NCI-H2171 treated with DMSO at 0.1 percent for 48 hours (cell line): ENCODE data around the gene GAL.
"Not testable (repeated sequence)": the region's sequence is repeated elsewhere in the genome, so short reads cannot be mapped to it uniquely, and the experiment has no call there.

Experiments used
- DNase-seq: peaks from one replicate; lab custom pipeline; 2025; lab: John Stamatoyannopoulos, UW

Gene GAL, protein sequence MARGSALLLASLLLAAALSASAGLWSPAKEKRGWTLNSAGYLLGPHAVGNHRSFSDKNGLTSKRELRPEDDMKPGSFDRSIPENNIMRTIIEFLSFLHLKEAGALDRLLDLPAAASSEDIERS

DNA sequence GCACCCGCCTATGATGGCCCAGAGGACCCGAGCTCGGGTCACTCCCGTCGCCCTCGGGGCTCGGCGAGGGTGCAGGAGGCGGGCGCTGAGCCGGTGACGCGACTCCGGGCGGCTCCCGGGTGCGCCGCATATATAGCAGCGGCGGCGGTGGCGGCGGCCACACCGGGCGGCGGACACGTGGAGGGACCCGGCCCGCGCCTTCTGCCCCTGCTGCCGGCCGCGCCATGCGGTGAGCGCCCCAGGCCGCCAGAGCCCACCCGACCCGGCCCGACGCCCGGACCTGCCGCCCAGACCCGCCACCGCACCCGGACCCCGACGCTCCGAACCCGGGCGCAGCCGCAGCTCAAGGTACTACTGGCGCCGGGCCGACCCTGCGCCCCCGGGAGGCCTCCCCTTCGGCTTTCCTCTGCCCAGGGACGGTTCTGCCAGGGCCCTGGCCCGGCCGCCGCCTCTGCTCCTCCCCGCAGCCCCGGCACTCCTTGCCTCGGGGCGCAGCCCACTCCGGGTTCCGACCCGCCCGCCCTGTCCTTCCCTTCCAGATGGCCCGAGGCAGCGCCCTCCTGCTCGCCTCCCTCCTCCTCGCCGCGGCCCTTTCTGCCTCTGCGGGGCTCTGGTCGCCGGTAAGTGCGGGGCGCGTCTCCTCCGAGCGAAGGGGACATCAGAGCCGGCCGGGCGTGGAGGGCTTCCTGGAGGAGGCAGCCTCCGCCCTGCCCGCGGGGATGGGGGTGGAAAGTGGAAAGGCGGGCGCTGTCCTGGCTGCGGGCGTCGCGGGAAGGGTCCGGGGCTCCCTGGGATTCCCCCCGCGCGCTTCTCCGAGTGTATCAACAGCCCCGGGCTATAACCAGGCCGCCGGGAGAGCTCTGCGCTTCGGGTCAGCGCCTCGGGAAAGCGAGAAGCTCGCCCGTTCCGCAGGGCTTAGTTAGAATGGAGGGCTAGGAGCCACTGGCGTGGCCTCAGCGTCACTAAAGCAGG, at the start of gene GAL:
TSS of gene GAL (plus strand) at position 160 of the 972 bp plus-strand sequence. CDS start at position 540, 380 bp downstream.
- no peak for DNase-seq

DNA sequence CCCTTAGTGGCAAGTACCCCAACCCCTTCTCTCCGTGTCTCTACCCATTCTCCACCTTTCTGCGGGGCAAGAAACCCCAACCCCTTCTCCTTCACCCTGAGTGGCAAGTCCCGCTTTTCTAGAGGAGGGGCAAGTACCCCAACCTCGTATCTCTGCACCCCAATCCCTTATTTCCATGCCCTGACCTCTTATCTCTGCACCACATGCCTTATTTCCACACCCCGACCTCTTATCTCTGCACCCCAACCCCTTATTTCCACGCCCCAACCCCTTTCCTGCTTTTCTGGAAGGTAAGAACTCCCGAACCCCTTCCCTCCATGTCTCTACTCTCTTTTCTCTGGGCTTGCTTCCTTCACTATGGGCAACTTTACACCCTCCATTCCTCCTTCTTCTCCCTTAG, 49.7 kb upstream of the GAL start:
- DNase-seq = not testable (repeated sequence)

DNA sequence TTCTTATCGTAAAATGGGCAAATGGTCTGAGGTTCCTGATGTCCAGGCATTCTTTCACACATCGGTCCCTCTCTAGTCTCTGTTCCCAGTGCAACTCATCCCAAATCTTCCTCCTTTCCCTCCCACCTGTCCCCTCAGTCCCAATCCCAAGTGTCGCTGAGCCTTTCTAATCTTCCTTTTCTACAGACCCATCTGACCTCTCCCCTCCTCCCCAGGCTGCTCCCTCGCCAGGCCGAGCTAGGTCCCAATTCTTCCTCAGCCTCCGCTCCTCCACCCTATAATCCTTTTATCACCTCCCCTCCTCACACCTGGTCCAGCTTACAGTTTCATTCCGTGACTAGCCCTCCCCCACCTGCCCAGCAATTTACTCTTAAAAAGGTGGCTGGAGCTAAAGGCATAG, 49.2 kb upstream of the GAL start:
- not testable (repeated sequence) for DNase-seq

DNA sequence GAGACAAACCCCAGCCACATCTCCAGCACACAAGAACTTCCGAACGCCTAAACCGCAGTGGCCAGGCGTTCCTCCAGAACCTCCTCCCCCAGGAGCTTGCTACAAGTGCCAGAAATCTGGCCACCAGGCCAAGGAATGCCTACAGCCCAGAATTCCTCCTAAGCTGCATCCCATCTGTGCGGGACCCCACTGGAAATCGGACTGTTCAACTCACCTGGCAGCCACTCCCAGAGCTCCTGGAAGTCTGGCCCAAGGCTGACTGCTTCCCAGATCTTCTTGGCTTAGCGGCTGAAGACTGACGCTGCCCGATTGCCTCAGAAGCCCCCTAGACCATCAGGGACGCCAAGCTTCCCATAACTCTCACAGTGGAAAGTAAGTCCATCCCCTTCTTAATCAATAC, 48.5 kb upstream of the GAL start:
- not testable (repeated sequence) for DNase-seq

DNA sequence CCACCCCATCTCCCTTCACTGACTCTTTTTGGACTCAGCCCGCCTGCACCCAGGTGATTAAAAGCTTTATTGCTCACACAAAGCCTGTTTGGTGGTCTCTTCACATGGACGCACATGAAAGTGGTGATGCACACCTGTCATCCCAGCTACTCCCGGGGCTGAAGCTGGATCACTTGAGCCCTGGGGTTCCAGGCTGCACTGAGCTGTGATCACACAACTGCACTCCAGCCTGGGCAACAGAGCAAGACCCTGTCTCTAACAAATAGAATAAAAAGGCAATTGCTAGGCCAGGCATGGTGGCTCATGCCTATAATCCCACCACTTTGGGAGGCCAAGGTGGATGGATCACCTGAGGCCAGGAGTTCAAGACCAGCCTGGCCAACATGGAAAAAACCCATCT, 45.0 kb upstream of the GAL start:
- DNase-seq = not testable (repeated sequence)

DNA sequence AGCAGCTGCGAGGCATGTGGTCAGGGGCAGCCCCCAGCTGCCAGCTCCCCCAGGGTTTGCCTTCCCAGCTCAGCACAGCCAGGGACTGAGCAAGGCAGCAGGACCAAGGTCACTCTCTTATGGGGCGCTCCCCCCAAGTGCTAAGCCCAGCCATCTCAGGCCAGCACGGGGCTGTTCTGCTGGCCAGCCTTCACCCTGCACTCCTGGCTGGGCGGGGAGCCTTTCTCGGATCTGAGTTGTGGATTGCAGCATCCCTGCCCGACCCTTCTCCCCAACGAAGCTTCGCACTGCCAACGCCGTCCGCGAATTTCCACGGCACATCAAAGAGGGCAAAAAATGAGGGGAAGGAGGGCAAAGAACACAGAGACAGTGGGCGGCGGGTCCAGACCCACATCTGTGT, 42.5 kb upstream of the GAL start:
- DNase-seq = no peak

DNA sequence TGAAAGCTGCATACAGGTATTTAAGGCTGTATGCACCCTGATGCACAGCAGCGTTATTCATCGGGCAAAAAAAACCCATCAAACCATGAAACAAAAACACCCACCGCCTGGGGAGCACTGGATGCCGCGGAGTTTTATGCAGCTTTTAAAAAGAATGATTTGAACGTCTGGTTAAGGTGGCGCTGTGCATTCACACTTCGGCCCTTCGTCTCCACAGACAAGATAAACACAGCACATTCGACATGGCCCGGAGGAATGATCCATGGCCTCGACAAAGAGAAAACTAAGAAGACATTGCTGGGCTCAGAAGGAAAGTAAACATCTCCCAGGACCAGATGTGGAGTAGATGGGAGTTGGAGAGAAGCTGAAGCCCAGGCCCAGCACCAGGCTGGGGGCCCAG, 40.8 kb upstream of the GAL start:
- DNase-seq = no peak

DNA sequence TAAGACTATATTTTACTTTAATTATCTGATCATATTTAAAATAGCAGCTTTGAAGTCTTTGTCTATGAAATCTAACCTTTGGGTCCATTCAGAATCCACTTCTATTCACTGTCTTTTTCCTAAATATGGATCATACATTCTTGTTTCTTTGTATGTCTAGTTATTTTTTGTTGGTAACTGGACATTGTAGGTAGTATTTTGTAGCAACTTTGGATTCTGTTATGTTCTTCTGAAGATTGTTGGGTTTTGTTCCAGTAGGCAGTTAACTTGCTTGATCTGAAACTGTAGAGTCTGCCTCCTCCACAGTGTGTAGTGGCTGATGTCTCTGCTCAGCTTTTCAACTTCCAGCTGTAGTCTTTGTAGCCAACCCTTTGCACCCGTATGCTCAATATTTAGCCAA, 37.5 kb upstream of the GAL start:
- no peak for DNase-seq

DNA sequence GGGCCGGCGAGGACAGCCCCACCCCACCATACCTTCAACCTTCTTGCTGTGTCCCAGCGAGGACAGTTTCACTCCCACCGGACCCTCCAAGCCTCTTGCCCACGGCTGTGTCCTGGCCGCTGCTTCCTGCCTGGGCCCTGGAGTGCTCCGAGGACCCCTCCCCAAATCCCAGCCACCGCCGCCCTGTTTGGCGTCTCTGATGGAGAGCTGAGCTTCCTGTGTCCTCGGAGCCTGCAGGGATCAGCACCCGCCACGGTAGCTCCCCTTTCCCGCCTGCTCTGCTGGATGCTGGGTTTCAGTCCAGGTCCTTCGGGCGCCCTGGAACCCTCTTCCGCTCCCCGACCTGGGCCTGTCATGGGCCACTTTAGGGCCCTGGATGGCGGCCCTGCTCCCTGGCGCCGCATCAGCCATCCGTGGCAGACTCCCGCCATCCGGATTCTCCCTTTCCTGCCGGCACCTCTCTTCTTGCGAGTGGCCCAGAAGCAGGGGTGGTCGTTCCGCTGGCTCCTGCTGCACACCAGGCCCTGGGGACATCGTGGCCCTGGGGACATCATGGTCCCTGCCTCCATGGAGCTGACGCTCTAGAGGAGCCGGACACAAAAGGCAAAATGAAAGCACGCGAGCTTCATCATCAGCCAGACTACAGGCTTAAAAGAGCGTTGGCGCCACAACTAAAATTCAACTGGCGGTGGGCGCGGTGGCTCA, 34.3 kb upstream of the GAL start:
- DNase-seq = no peak

DNA sequence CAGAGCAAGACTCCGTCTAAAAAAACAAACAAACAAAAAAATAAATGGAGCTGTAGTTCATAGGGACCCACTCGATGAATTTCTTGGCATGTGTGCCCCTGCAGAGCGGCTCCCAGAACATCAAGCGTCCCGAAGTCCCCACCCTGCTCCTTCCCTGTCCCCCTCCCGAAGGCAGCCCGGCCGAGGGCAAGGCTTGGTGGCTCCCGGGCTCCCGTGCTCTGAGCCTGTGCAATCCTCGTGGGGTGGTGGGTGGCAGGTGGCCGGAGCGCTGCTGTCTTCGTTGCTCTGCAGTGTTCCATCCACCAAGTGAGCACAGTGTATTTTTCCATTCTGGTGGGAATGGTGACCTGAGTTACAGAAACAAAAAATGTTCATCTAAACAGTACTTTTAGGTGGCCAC, 33.5 kb upstream of the GAL start:
- DNase-seq = no peak

DNA sequence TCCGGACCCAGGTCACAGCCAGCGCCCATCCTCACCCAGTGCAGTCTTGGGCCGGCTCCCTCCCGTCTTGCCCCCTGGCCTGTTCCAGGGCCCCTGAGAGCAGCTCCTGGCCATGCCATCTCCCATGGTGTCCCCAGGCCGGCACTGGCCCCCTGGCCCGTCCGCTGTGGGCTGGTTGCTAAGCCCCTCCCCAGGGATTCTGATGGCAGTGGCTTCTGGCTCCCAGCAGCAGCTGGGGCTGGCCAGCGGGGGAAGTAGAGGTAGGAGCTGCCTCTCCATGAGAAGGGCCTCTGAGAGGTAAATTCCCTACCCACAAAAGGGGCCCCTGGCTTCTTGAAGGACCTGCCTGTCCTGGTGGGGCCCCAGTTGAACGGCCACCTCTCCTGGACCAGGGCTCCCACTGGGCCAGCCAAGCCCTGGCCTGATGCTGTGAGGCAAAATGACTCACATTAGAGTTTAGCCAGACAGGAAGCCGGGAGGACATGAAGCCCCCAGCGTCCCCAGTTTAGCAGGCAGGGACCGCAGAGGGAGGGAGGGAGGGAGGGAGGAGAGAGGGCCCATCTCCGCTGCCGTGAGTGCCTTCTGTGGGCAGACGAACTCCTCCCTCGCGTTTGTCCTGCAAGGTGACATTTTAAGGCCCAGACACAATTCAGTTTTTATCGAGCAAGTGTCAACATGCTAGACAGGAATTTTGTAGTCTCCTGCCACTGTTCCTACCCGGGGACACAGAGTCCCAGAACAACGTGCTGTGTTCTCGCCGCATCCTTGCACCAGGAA, 32.9 kb upstream of the GAL start:
- no peak for DNase-seq

DNA sequence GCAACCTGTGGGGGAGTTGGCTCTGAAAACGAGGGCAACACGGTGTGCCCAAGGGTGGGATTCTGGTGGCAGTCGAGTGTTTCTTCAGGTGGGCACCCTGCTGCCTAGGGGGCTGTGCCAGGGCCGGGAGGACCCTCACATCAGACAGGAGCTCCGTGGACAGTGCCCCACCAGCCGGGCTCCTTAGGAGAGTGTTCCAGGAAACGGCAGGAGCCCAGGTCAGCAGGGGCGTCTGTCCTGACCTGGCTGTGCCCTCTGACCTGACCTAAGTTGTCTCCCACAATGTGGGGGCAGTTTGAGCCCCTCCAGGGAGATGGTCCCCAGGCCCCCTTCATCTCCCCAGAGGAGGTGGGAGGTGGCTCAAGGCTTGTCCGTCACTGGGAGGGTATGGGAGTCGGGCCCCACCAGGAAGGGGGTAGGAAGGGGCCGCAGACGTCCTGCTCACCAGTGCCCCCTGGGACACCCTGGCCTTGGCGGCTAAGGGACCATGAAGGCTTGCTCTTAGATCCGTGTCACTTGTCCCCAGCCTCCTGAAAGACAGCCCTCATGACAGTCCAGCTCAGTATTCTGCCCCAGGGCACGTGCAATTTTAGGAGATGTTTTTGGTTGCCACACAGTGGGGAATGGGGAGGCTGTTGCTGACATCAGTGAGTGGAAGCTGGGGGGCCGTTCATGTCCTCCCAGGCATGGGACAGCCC, 32.2 kb upstream of the GAL start:
- no peak for DNase-seq

DNA sequence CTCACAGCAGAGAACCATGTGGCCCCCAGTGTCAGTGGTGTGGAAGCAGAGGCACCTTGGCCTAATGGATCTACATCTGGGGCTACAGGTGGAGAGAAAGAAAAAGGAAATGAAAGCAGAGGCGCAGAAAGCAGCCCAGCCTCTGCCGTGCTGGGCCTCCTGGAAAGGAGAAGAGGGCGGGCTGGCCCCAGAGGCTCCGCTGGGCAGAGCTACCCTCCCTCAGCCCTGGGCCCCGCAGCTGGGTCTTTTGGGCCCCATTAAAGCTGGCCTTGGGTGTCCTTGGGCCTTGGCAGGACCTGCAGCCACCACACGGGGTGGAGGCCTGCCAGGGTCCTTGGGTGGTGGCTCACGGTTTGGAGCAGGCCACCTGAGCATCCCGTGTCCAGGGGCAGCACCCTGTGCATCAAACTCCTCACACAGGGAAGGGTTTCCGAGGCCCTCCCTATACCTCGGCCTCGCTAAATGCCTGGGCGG, 31.6 kb upstream of the GAL start:
- DNase-seq = no peak

DNA sequence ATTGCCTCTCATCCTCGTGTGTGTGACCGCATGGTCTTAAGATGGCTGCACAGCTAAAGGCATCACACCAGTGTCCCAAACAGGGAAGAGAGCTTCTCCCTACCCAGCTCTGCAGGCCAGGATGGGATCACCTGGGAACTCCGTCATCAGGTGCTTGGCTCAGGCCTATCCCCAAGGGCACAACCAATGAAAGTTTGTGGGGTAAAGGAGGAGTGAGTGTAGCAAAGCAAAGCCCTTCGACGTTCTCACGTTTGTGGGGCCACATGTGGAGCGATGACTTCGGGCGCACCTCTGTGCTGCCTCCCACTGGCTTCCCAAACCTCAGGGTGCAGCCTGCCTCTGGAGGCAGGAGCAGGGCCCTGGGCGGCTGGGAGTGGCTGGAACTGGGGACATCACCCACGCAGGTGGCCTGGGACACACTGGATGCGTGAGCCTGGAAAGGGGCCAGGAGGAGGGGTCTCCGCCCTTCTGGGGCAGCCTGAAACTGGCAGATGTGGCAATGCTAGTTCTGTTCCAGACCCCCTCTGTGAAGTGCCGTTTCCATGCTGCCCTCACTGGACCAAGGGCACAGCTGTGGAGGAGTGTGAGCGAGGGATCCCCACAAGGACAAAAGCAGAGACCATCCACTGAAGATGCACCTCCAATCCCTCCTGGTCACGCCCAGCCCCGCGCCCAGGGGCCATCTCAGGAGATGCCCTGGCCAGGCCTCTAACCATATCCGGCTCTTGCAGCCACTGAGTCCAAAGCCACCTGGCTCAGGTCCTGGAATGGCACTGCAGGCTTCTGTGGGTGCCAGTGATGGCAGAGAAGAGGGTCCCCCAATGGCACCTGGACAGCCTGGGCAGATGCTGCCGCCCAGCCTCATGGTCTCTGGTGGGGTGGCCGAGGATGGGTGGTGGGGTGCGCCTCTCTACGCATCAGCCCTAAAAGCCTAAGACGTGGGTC, 30.6 kb upstream of the GAL start:
- no peak for DNase-seq

DNA sequence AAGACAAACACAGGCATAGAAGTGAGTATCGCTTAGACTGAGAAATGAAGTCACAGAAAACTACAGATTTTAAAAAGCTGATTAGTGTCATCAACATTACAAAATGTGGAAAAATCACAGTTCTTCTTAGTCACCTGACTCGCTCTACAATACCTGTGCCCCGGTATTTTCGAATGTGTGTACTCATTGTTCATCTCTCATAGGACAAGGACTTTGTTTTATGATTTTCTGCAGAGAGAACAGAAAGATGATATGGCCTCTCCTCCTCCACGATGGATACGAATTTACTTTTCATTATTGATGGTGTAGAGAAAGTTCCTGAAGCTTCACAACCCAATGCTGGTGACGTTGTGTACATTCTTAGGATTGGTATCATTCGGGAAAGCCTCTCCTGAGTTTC, 29.4 kb upstream of the GAL start:
- no peak for DNase-seq

DNA sequence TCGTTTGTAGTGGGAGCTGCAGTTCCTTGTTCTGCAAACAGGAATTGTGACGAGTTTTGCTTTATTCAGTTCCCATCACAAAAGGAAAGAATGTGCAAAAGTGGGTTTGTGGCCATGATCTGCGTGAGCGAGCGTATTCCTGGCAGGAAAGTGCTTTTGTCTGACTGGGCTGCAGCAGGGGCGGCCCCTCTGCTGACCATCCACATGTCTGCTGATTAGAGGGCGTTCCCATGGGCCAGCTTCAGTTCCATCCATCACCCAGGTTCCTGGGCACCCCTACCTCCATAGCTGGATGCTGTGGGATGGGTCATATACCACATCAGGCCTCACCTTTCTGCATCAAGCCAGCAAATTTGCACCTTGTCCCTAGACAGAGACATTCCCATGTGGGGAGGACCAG, 28.9 kb upstream of the GAL start:
- no peak for DNase-seq

DNA sequence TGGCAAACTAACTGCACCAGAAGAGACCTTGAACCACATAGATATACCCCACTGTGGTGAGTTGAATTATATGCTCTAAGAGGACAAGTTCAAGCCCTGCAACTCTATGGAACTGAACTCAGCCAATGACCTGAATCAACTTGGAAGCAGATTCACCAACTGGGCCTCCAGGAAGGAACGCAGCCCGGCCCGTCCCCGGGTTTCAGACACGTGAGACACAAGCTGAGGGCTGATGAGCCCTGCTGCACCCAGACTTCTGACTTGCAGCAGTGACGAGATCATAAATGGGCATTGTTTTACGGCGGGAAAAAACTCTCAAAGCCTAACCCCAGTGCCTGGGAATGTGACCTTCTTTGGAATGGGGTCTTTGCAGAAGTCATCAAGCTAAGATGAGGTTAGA, 28.5 kb upstream of the GAL start:
- no peak for DNase-seq

DNA sequence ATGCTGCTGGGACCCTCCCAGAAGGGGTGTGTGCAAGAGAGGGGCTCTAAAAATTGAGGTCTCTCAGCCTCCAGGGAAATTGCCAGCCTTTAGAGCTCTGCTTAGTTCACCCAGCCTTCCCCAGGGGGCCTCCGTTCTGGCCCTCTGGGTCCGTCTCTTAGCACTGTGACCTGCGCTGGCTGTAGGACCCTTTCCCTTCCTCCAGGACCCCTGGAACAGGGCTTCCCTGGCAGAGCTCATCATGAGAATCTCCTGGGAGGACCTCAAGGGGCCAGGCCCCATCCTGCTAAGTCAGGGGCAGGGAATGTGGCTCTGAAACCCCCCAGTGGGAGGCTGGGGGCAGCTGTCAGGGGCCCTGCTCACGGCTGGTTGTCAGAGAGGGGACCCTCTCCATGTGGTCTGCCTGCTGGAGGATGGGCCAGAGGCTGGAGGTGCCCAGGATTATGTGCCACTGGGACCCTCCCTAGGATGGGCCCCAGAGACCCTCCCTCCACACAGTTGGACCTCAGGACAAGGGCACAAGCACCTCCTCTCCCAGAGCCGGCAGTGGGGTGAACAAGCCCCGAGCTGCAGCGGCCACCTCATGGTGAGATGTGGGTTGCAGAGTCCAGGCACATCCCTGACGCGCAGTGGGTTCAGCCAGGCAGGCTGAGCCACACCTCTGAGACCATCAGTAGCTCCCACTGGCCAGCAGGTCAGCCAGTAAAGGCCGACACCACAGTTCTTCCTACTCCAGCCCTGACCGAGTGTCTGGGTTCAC, 27.1 kb upstream of the GAL start:
- DNase-seq = no peak

DNA sequence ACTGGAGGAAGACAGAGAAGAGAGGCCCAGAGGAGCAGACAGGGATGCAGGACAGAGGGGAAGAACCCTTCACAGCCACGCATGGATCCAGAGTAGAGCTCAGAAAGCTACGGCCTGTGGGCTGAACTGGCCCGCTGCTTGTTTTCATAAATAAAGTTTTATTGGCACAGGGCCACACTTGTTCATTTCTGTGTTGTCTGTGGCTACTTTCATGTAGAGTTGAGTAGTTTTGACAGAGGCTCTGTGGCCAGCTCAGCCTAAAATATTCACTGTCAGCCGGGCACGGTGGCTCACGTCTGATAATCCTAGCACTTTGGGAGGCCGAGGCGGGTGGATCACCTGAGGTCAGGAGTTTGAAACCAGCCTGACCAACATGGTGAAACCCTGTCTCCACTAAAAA, 26.2 kb upstream of the GAL start:
- no peak for DNase-seq

DNA sequence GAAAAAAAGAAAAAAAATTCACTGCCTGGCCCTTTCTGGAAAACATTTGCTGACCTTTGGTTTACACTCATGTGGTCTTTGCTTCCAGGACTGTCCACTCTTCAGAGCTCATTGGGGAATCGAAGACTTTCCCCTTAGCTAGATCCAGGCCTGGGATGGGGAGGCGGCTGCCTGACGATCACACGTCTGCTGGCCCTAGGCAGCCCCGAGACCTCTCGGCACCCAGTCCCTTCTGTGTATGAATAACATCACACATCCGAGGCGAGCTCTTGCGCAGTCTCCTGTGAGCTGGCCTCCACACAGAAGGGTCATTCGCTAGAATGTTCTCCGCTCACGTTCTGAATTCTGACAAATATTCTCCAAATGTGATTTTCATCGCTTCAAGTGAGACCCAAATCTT, 25.7 kb upstream of the GAL start:
- DNase-seq = no peak
